CD4-positive, alpha-beta T cell treated with Interferon alpha-2 for 1 hour (primary cell): ENCODE data around the gene LMCD1.

Source experiments
- DNase-seq, 2 donors: peaks; one replicate each; pipeline ENCODE4 v3.0.0-alpha.2; 2020 to 2022

LMCD1 gene

DNA sequence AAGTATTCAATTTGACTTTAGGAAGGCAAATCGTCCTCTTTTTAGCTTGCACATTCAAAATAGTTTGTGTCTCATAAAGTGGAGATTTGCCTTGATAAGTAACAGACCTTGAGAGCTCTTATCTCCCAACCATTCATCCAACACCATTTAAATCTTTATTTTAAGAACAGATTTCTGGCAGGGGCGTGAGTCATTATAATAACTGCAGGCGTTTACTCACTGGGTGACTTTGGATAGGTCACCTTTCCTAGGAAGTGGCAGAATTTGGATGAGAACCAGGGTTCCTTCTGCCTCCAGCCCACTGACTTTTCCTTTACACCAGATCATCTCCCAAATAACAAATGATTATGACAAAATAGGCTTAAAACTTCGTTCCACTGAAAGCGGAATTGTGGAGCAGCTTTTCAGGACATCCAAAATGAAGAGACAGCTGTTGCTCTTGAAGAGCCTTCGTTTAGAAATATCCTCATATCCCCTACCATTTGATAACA, 5.0 kb downstream of the LMCD1 start:
- DNase-seq, result no peak

DNA sequence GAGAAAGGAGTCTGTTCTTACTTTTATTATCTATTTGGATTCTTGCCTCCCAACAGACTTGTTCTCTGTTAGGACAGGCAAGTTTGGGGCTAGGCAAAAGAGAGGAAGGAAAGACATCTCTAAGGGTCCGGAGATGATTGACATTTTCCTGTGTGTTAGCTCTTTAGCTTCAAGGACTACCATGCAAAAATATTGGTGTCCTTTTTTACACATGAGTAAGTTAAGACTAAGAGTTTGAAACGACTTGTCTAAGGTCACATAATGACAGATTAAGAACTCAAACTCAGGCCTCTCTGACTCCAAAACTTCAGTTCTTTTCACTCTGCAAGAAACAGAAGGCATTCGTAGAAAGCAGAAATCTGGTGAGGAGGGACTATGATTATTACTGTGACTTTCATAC, 5.9 kb downstream of the LMCD1 start:
- no peak for DNase-seq

DNA sequence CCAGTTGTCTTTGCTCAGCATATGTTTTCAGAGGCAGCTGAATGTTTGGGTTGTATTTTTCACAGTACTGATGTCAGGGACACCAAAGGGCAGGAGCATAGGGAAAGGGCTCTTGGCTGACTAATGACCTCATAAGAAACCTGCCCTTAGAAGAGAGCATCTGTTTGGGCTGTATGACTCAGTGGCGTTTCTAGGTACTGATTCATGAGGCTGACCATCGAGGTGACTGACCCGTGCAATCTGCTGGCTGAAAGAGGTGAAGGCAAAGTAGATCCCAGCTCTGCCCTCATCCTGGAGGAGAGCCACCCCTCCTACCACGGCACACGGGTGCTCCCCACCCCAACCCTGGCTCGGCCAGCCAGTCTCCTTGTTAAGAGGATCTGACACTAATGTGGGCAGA, 8.3 kb downstream of the LMCD1 start:
- no peak for DNase-seq

DNA sequence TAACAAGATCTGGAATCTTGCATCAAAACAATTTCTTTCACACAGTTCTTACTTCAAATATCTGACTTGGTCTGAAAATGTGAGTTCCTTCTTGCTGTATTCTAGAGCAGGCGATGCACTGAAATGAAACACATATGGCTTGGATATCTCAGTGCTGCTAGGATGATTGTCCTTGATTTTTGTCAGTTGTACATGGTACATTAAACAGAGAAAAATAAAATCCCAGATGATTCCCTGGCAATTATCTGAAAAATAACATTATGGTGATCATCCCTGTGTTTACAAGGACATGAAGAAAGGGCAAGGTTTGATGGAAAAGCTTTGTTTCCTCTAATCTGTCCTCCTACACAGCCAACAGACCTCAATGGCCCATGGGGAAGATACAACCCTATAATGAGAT, 10.6 kb downstream of the LMCD1 start:
- DNase-seq, result no peak

DNA sequence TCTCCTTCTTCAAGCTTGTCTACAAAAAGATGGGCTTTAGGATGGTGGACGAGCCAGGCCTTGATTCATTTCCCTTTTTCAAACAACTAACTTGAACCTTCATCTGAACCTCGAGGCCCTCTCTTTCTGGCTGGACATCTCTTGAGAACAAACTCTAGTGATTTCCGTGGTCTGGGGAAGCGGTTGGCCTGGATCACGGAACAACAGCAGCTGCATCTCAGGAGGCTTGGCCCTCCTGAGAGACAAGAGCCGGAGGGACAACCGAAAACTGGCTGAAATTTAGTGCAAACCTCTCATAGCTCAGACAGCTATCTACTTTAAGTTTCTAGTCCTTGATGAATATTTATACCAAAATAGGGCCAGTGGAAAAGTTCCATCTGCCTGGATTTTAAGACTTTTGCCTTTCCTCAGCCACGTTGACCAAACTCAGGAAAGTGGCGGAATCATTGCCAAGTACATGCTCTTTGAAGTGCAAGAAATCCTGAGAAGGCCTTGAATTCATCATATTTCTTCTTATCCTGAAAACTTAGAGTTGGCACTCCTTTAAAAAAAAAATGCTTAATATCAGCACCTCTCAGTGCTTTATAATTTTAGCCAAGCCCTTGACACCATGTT, 14.5 kb downstream of the LMCD1 start:
- DNase-seq, result no peak

DNA sequence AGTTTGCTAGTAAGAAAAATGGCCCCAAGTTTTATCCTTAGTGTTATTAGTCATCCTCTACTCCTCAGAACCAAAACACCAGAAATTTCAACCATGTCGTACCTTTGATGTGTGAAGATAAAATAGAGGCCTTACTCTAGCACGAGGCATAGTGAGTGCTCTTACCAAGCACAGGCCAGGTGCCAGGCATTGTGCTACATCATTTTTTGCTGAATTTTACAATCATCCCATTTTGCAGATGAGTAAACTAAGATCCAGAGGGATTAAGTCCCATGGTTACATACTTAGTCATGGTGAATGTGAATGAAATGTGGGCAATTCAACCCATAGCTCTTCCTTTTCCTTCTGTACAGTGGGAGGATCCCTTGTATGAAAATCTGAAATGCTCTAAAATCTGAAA, 15.2 kb downstream of the LMCD1 start:
- DNase-seq, result no peak

DNA sequence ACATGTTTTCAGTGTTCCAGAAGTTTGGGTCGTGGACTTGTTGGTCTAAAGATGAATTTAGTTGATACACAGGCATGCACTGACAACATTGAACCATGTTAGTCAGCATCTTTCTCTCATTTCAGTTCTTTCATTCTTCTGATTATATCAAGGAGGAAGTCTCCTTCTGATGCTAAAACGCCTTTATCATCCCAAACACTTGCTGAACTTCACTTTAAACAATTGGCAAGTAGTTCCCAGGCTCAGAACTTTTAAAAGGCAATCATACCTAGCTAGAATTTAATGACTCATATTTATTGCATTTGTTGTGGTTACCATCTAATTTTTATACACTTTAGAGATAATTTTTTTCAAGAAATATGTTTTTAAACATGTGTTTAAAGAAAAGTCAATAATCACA, 15.9 kb downstream of the LMCD1 start:
- DNase-seq, result no peak

DNA sequence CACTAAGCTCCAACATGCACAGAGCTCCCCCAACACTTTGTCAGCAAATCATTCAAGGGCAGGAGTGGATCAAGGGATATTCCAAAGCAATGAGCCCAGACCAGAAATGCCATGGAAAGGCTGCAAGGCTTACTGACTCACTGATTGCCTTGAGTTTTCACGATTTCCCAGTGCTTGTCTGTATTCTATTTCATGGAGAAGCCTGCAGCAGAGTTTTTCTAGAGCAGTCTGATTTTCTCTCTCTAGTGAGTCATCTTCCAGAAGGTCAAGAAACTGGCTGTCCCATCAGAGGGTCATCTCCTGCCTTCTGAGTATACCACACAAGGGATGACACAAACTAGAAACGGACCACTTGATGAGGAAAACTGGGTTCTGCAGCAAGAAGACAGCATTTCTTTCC, 16.5 kb downstream of the LMCD1 start:
- no peak for DNase-seq

DNA sequence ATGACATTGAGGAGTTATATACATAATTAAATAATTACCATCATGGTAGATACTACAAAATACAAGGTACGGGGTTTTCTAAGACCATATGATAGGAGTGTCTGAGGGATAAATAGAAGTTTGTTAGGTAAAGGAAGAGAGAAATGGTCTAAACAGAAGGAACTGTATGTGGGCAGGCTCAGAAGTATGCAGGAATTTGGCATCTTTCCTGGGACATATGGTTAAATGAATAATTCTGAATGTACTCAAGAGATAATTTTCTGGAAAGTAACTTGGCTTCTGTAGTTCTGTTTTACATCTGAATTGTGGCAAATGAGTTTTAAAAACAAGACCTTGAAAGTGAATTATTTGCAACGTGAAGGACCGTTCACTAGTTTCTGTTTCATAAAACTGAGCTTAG, 17.5 kb downstream of the LMCD1 start:
- no peak for DNase-seq

DNA sequence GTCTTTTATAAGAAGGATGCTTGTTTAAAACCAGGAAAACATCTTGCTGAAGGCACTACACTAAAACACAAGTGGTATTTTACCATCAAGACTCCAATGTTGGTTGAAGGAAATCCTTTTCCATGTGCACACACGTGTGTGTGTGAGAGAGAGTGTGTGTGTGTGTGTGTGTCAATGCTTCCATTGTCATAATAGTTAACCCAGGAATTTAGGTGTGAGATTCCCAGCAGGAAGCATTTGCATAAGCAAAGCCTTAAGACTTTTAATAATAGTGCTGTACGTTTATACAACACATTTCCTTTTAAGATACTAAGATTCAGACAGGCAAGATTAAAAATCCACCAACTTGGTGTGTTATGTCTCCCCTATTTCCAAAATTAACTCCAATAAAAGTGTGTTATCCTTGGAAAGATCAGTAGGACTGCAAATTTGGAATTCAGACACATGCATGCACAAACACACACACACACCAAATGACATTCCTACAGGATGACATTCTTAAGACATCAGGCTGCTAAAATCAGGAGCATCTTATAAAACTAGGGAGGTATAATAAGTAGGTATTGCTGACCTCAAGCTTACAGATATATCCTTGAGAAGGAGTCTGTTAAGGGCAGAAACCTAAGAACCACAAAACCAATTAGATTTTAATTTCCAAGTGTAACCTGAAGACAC, 18.3 kb downstream of the LMCD1 start:
- DNase-seq, result no peak

DNA sequence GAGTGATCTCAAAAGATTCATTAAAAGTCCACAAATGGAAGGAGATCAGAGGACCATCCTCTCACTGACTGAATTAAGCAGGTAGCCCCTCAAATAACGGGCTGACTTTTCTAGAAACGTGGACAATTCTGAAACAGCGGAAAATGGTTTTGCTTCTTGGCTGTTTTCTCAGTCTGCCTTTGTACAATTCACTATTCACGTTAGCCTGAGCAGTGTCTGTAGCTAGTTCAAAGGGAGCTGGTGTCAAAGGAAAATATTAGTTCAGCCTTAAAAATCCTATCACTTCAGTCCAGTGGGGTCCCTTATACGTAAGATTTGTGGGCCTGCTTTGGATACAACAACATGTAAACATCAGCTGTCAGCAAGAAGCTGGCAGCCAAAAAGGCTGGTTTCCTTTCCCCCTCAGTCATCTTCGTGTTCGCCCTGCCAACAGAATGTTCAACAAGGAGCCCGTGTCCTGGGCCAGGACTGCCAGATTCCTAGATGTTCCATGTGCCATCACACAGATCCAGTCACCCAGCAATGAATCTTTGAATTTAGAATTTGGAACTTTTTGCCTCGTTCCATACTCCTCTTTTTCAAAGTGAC, 19.3 kb downstream of the LMCD1 start:
- no peak for DNase-seq

DNA sequence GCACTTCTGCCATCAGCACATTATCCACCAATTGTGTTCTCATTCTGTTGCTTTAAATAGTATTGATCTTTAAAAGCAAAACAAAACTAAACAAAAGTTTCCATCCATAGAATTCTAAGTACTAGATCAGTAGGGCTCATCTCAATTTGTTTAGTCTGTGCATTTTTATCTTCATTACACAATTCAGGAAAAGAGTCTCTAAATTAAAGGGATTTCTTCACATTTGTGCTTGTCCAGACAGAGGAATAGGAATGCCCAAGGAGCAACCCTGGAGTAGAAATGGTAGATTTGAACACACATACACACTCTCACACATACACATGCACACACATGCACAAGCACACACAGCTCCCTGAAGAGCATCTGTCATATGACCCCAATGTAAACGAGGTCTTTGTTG, 21.4 kb downstream of the LMCD1 start:
- DNase-seq, result no peak

DNA sequence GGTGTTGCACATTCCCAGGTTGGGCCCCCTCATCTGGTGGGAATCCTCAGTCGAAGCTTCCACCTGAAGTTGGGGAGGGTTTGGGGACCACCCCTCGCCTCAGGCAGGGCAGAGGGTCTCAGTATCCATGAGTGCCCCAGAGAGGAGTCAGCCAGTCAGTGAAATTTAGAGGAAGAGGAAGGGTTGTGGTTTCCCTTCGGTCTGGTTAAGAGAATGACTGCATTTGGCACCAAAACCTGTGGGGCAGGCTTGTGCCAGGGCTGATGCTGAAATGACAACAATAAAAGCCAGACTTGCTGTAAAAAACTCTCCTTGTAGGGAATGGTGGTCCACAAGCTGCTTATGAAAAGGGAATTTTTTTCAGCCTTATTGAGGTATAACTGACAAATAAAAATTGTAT, 22.6 kb downstream of the LMCD1 start:
- no peak for DNase-seq

DNA sequence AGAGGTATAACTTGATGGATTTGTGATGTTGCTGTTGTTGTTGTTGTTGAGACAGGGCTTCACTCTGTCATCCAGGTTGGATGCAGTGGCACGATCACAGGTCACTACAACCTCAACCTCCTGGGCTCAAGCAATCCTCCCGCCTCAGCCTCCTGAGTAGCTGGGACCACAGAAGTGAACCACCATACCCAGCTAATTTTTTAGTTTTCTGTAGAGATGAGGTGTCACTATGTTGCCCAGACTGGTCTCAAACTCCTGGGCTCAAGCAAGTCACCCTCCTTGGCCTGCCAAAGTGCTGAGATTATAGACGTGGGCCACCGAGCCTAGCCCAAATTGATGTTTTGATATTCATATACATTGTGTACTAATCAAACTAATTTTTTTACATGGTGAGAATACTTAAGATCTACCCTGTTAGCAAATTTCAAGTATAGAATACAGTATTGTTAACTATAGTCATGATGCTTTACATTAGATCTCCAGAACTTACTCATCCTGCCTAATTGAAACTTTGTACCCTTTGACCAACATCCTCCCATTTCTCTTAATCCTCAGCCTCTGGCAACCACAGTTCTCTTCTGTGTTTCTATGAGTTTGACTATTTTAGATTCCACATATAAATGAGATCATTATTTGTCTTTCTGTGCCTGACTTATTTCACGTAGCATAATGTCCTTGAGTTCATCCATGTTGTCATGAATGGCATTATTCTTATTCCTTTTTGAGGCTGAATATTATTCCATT, 23.2 kb downstream of the LMCD1 start:
- no peak for DNase-seq

DNA sequence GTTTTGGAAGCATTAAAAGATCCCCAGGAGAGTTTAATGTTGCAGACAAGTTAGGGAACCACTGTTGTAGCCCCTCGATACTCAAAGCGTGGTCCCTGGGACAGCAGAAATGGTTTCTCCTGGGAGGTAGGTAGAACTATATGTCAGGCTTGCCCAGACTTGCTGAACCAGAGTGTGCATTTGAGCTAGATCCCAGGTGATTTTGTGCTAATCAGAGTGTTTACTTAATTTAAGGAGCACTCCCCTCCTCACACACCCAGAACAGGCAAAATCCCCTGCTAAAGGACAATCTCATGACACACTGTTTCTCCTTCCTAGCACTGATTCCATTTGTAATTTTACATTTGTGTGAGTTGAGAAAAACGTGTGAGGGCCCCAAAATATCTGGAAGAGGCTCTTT, 24.3 kb downstream of the LMCD1 start:
- DNase-seq, result no peak

DNA sequence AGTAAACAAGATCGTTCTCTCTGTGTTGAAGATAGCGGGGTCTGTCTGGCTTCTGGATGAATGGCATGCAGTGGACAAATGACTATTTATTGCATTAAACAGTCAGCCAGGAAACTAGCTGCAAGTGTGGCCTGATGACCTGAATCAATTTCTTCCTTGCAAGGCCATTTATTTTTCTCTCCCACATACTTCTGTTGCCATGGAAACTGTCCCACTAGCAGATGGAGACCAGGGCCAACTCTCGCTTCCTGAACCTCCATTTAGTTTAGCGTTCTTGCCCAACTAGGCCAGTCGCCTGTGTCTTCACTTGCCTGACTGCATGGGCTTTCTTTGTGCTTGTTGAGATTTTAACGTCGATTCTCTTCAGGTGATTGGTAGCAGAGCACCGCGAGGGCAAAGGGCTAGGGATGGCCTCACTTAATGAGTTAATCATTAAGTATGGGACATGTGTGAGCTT, 27.6 kb downstream of the LMCD1 start:
- DNase-seq, result no peak

DNA sequence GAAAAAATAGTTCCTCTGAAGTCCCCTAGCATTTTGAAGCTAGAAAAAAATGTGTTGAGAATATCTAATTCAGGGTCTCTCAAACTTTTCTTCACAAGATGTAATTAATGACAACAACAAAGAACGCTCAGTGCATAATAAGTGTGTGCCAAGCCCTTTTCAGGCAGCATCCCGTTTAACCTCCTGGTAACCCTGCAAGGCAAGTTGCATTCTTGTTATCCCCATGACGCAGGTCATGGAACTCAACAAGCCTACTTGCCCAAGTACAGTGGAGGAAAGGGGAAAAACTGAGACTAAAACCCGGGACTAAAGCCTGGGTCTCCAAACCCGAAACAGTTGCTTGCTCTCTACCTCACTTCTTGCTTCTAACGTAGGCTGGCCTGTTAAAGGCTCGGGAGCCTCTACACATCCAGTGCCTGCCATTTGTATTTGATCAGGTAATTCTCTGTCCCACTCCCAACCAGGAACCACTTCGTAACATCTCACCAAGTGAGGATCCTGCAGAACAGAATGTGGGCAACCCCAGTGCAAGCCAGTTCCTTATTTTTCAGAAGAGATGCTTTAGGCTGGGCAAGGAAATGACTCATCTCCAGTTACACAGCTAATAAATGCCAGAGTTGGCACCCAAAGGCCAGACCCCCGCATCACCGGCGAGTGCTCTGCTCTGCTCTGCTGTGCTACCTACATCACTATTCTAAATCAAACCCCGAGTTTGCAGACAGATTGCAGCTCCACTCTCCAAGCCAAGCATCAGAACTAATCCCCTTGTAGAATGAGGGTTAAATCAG, 28.3 kb downstream of the LMCD1 start:
- peak in 1 of 2 donors; percentile 19 for DNase-seq

DNA sequence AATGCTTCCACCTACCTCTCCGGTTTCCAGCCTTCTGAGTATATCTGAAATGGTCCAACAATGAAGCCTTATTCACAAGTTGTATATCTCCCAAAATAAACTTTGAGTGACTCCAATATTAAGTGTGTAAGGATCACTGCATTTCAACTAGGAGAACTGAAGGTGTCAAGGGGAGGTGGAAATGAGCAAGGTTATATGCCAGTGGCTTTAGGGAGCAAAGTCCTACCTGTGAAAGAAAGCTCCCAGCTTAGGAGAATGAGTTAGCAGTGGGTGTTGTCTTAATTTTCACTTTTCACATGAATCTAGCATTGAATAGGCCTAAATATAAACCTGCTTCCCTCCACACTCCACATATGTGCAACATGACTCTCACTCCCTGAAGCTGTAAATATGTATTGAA, 29.0 kb downstream of the LMCD1 start:
- no peak for DNase-seq

DNA sequence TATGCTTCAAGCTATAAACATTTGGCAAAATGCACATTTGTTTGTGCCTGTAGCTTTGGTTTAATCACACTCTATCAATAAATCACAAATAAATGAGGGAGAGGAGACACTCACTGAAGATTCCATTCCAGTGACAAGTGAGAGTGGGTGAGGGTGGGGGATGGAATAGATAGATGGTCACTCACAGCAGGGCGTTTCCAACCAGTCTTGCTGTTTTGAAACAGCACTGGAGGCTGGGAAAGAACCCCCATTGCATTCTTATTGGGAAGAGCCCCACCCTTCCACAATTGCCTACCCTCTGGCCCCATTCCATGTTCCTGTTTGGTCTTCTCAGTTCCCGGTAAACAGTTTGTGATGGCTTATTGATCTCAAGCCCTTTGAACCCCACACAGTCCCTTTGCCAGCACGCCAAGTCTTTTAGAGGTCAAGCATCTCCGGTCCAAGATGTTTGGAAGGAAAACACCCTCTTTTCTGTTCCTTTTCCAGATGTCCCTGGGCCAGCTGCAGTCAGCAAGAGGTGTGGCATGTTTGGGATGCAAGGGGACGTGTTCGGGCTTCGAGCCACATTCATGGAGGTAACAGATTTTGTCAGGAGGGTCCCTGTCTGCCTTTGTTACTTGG, 30.7 kb downstream of the LMCD1 start:
- DNase-seq, result no peak

DNA sequence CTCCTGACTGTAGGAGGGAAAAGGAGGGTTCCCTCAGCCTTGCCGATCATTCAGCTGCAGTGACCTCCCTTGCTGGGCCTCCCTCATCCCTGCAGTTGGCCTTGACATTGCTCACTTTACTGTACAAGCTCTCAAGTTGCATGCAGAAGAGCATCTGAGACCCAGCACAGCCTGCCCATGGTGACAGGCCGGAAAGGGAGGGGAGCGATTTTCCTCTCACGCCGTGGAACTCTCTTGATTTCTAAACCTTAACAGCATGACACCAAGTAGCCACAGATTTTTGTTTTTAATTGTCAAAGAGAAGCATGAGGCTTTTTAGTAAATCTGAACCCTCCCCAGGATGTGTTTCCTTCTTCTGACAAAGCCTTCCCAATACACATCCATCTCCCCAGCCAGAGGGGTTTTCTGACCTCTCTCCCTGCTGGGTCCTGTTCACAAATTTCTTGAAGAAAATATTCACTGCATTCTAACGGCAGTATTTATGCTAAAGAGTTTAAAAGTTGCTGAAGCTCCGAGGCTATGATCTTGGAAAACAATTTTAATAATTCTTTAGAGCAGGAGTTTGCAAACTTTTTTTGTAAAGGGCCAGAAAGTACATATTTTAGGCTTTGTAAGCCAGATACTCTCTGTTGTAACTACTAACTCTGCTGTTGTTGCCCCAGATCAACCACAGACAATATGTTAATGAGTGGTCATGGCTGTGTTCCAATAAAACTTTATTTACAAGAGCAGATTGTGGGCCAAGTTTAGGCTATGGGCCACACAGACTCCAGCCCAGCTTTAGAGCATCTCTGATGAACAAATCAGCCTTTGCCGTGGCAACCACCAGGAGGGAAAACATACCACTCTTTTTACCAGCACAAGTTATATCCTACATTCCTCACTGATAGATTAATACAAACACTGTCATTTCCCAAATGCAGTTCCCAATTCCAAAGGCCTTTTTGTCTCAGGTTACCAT, 34.8 kb downstream of the LMCD1 start:
- DNase-seq, result no peak

DNA sequence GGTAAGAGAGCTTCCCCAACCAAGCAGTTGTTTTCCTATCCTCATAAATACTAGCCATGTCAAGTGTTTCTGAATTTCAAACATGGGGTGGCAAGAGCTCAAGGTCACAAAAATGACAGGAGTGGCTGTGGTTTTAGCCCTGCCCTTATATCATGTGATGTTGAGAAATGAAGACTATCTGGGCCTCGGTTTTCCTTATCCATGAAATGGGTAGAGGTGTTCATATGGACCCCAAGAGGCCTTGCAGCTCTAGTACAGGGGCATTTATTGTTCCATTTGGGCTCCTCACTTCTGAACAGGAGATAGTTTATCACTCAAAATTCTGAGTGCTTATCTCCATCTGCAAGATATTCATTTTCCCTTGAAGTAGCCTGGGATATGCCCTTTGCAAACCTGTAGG, 35.8 kb downstream of the LMCD1 start:
- no peak for DNase-seq
